IPS-NIHi7 (cell line): ENCODE results near the gene CARNS1.
A peak's percentile ranks its signal among the peaks of the same experiment; 100 is the strongest.

ENCODE experiments used
- DNase-seq: peaks from one replicate; pipeline ENCODE4 v3.0.0; 2012; ENCODE audit warnings: mixed read lengths; ENCODE audit errors: extremely low spot score

The CARNS1 gene

GRCh38 chr11:67441098-67441563, 25.7 kb downstream of the CARNS1 start:
- DNase-seq: no peak

- no peak for DNase-seq
Observed at GRCh38 chr11:67441731-67442351, 26.4 kb downstream of the CARNS1 start.

- DNase-seq: no peak
Observed at GRCh38 chr11:67442504-67443404, 27.3 kb downstream of the CARNS1 start.

- no peak for DNase-seq
Observed at GRCh38 chr11:67445515-67445914, 30.0 kb downstream of the CARNS1 start.

- no peak for DNase-seq
Observed at GRCh38 chr11:67448220-67448609, 32.7 kb downstream of the CARNS1 start.

GRCh38 chr11:67449116-67449844, 33.8 kb downstream of the CARNS1 start:
- no peak for DNase-seq

GRCh38 chr11:67450796-67451657, 35.5 kb downstream of the CARNS1 start:
- DNase-seq: no peak

GRCh38 chr11:67451658-67451976, 36.1 kb downstream of the CARNS1 start:
- no peak for DNase-seq

GRCh38 chr11:67452141-67452952, 36.9 kb downstream of the CARNS1 start, which contains the start of gene GPR152:
TSS of gene GPR152 (minus strand) at chr11:67452729. CDS start at chr11:67452724, 5 bp downstream.
- no peak for DNase-seq

GRCh38 chr11:67453816-67454732, 38.6 kb downstream of the CARNS1 start:
- no peak for DNase-seq

GRCh38 chr11:67455054-67455453, 39.6 kb downstream of the CARNS1 start, which contains the start of gene CABP4:
TSS of gene CABP4 (plus strand) at chr11:67455354. CDS start at chr11:67455424, 70 bp downstream.
- no peak for DNase-seq

- no peak for DNase-seq
Observed at GRCh38 chr11:67456068-67456705, 40.7 kb downstream of the CARNS1 start.

GRCh38 chr11:67457453-67457852, 42.0 kb downstream of the CARNS1 start:
- no peak for DNase-seq

- no peak for DNase-seq
Observed at GRCh38 chr11:67458266-67458665, 42.8 kb downstream of the CARNS1 start.

GRCh38 chr11:67463186-67463585, 47.7 kb downstream of the CARNS1 start:
- DNase-seq: no peak

GRCh38 chr11:67463680-67464410, 48.4 kb downstream of the CARNS1 start:
- DNase-seq: no peak

GRCh38 chr11:67464411-67465188, 49.1 kb downstream of the CARNS1 start:
- peak; percentile 95 for DNase-seq

- no peak for DNase-seq
Observed at GRCh38 chr11:67465189-67465510, 49.7 kb downstream of the CARNS1 start.
